Common myeloid progenitor, CD34-positive (primary cell): ENCODE results near the gene TRDN.

Experiments
- CTCF ChIA-PET: fragments of 350-600 bp; sonication (Branson Sonifier 250); formaldehyde crosslinking; loops from one replicate; lab custom pipeline; 2021; ENCODE audit warnings: antibody characterized with exemption; lab: Charles Lee
- POLR2A ChIA-PET: fragments of 350-600 bp; sonication (Branson Sonifier 250); formaldehyde crosslinking; loops from one replicate; lab custom pipeline; 2021; ENCODE audit warnings: antibody characterized with exemption; lab: Charles Lee
- DNase-seq, 3 donors: peaks; one replicate each; pipeline versions ENCODE4 v3.0.0 to v3.0.0-alpha.2; 2013
- H3K27ac ChIP-seq, 2 experiments: 1 replicate in 1 of 2; 2 replicates in 1 of 2; pipeline ENCODE4 v1.7.0; 2013; ENCODE audit warnings: inconsistent platforms in 2 of 2, low read length in 2 of 2, mild to moderate bottlenecking in 2 of 2, low read depth in 1 of 2, moderate library complexity in 1 of 2; ENCODE audit not compliant: severe bottlenecking in 2 of 2, insufficient read depth in 1 of 2, poor library complexity in 1 of 2
- H3K27me3 ChIP-seq, 5 experiments: replicated peaks in 2 of 5; 1 replicate in 3 of 5; 2 replicates in 2 of 5; pipeline versions ENCODE4 v1.6.1 to v1.7.0; 2013; ENCODE audit warnings: low read length in 4 of 5, mild to moderate bottlenecking in 2 of 5, moderate library complexity in 2 of 5, inconsistent platforms in 1 of 5; ENCODE audit not compliant: insufficient read depth in 5 of 5, control insufficient read depth in 4 of 5
- H3K36me3 ChIP-seq, 4 experiments: 1 replicate in 2 of 4; 2 replicates in 2 of 4; pipeline versions ENCODE4 v1.6.1 to v1.7.0; 2013; ENCODE audit warnings: low read length in 3 of 4, control low read depth in 1 of 4, mild to moderate bottlenecking in 1 of 4; ENCODE audit not compliant: control insufficient read depth in 4 of 4, insufficient read depth in 4 of 4
- H3K4me1 ChIP-seq, 4 experiments: 1 replicate in 3 of 4; 2 replicates in 1 of 4; pipeline versions ENCODE4 v1.6.1 to v1.7.1; 2013; ENCODE audit warnings: low read length in 3 of 4, mild to moderate bottlenecking in 3 of 4, control low read depth in 1 of 4, inconsistent platforms in 1 of 4, moderate library complexity in 1 of 4; ENCODE audit not compliant: control insufficient read depth in 4 of 4, insufficient read depth in 4 of 4; ENCODE audit errors: control extremely low read depth in 1 of 4
- H3K4me3 ChIP-seq, 7 experiments: 1 replicate in 4 of 7; 2 replicates in 3 of 7; pipeline versions ENCODE4 v1.5.1 to v1.7.0; 2013; ENCODE audit warnings: mild to moderate bottlenecking in 7 of 7, low read length in 6 of 7, moderate library complexity in 6 of 7, inconsistent platforms in 2 of 7, low read depth in 2 of 7, control low read depth in 1 of 7; ENCODE audit not compliant: insufficient read depth in 4 of 7, control insufficient read depth in 1 of 7; ENCODE audit errors: extremely low read depth in 1 of 7
- H3K9me3 ChIP-seq, 5 experiments: 1 replicate in 4 of 5; 2 replicates in 1 of 5; pipeline versions ENCODE4 v1.6.1 to v1.7.1; 2013; ENCODE audit warnings: low read length in 4 of 5, mild to moderate bottlenecking in 2 of 5, inconsistent platforms in 1 of 5, low read depth in 1 of 5, moderate library complexity in 1 of 5; ENCODE audit not compliant: control insufficient read depth in 4 of 5, insufficient read depth in 2 of 5; ENCODE audit errors: control extremely low read depth in 1 of 5
- WGBS: methylation state at CpG from one replicate; pipeline ENCODE4 v1.1.5; 2013; ENCODE audit not compliant: insufficient coverage; 5-methylcytosine and 5-hydroxymethylcytosine counted together

TRDN gene

DNA sequence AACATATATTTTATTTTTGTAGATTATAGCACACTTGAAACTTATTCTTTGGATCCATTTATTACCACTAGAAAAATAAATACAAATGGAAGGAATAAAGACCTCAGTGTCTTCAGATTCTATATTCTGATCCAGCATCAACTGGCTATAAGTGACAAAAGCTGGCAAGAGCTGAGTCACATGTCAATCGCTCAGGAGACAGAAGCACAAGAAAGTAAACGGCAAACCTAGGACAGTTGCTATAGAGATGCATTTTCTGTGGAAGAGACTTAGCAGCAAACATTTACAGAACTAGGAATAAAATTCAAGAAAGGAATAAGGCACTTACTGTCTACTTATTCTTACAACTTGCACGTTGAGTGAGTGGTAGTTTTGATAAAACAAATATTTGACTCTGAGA is 410.4 kb downstream of the TRDN start:
- Histone ChIP-seq H3K36me3 (no peaks in the 10 kb centered on the region), H3K4me3 (no peak overlapping the region), H3K4me1 (no peaks in the 10 kb centered on the region), H3K9me3 (no peaks in the 10 kb centered on the region), H3K27me3 (no peaks in the 10 kb centered on the region), H3K27ac (no peak overlapping the region)
- POLR2A ChIA-PET: no interaction called here
- CTCF ChIA-PET: no interaction called here
- DNase-seq: no peak
- WGBS: 83% methylated on average over 3 of the region's 3 CpGs

- H3K4me1 ChIP-seq: no peaks in the 10 kb centered on the region
- POLR2A ChIA-PET: no interaction called here
- H3K27ac ChIP-seq: no peak overlapping the region
- no peaks in the 10 kb centered on the region for H3K27me3 ChIP-seq
- no peak for DNase-seq
- no peak overlapping the region for H3K4me3 ChIP-seq
- CTCF ChIA-PET: no interaction called here
- no peaks in the 10 kb centered on the region for H3K36me3 ChIP-seq
- no peaks in the 10 kb centered on the region for H3K9me3 ChIP-seq
Measured at GRCh38 chr6:123224077-123224476, 412.7 kb downstream of the TRDN start.

- Histone ChIP-seq H3K36me3 (no peaks in the 10 kb centered on the region), H3K9me3 (no peaks in the 10 kb centered on the region), H3K27me3 (no peaks in the 10 kb centered on the region), H3K27ac (no peak overlapping the region), H3K4me1 (no peaks in the 10 kb centered on the region), H3K4me3 (no peak overlapping the region)
- ChIA-PET CTCF (no interaction called here), POLR2A (no interaction called here)
- no peak for DNase-seq
- WGBS: 93% methylated on average over 2 of the region's 2 CpGs
Measured at GRCh38 chr6:123223461-123223860, 413.3 kb downstream of the TRDN start.

DNA sequence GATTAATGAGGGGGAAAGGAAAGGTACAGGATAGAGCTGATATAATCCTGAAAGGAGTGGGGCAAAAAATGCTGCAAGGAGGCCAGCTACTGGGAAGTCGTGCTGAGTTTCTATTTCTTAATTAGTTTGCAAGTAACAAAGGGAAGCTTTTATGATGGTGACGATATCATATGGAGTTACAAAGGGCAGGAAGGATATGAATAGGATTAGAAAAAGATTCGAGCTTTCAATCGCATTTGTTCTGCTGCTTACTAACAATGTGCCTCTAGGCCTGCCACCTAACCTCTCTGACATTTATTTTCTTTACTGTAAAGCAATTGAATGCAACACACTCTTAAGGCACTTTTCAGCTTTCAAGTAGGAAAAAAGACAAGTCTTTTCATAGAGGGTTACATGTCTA is 421.5 kb downstream of the TRDN start:
- H3K4me1 ChIP-seq: no peaks in the 10 kb centered on the region
- no peak for DNase-seq
- POLR2A ChIA-PET: no interaction called here
- CTCF ChIA-PET: no interaction called here
- H3K4me3 ChIP-seq: no peak overlapping the region
- 54% methylated on average over 1 of the region's 4 CpGs for WGBS
- no peaks in the 10 kb centered on the region for H3K27me3 ChIP-seq
- H3K27ac ChIP-seq: no peak overlapping the region
- no peaks in the 10 kb centered on the region for H3K9me3 ChIP-seq
- no peaks in the 10 kb centered on the region for H3K36me3 ChIP-seq

DNA sequence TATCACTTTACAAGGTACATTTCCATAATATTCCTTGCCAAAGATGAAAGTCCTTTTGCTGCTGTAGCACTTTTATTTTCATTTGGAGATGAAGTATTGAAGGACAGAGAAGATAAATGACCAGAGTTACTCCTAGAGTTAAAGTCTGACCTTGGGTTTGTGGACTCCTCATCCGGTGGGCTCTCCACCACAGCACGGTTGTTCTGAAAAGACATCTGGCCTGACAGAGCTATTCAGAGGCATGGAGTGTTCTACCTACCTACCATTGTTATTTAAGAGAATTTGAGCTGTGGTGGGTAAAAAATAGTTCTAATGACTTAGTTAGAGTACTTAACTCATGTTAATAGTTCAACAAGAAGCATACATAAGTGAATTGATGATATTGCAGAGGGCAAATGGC is 422.3 kb downstream of the TRDN start:
- CTCF ChIA-PET: no interaction called here
- no peaks in the 10 kb centered on the region for H3K36me3 ChIP-seq

DNA sequence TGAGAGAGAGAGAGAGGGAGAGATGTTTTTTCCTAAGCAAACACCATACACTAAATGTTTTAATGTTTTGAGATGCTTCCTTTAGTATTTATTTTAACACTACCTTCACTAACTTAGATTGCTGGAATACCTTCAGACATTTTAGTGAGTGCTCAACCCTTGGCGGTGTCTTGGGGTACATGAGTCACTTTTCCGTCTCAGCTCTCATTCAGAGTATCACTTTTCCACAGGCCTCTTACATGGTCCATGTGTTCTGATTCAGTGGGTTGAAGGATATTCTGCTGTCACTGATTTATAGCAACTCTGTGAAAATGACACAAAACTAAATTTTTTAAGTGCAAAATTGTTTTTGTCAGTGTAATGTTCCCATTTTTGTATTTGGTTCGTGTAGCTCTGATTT is 422.8 kb downstream of the TRDN start:
- Histone ChIP-seq H3K9me3 (no peaks in the 10 kb centered on the region), H3K27ac (no peak overlapping the region), H3K4me3 (no peak overlapping the region), H3K4me1 (no peaks in the 10 kb centered on the region), H3K36me3 (no peaks in the 10 kb centered on the region), H3K27me3 (no peaks in the 10 kb centered on the region)
- CTCF ChIA-PET: no interaction called here
- no peak for DNase-seq
- POLR2A ChIA-PET: no interaction called here
- WGBS: 100% methylated on average over 1 of the region's 3 CpGs

More for the DNA sequence above, 422.3 kb downstream of the TRDN start:
- Histone ChIP-seq H3K27me3 (no peaks in the 10 kb centered on the region), H3K4me3 (no peak overlapping the region), H3K27ac (no peak overlapping the region), H3K4me1 (no peaks in the 10 kb centered on the region), H3K9me3 (no peaks in the 10 kb centered on the region)
- no CpG with 5 or more reads among the region's 2 CpGs for WGBS
- POLR2A ChIA-PET: no interaction called here
- no peak for DNase-seq

DNA sequence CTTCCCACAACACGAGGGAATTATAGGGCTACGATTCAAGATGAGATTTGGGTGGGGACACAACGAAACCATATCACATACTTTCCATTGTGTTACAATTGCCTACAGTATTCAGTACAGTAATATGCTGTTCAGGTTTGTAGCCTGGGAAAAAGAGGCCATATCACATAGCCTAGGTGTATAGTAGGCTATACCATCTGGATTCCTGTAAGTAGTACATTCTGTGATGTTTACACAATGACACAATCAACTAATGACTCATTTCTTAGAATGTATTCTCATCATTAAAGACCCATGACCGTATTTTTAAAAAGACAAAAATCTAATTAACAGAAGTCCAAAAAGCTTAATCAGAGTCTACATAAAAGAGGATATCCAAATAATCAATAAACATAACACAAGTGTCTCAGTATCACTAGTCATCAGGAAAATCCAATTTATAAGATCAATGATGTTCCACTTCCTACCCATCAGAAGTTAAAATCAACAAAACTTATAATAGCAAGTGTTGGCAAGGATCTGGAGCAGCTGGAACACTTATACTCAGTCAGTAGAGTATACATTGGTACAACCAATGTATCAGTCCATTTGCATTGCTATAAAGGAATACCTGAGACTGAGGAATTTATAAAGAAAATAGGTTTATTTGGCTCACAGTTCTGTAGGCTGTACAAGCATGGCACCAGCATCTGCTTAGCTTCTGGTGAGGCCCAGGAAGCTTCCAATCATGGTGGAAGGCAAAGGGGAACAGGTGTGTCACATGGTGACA is 424.8 kb downstream of the TRDN start:
- Histone ChIP-seq H3K4me3 (no peak overlapping the region), H3K27ac (no peak overlapping the region), H3K27me3 (no peaks in the 10 kb centered on the region), H3K36me3 (no peaks in the 10 kb centered on the region), H3K9me3 (no peaks in the 10 kb centered on the region), H3K4me1 (no peaks in the 10 kb centered on the region)
- POLR2A ChIA-PET: no interaction called here
- CTCF ChIA-PET: no interaction called here
- WGBS: 100% methylated on average over 1 of the region's 4 CpGs
- DNase-seq: no peak
